HepG2 (cell line): ENCODE measurements around the gene NXT1. TPM values are rescaled to one million over a fixed set of nuclear protein-coding genes. Genes with fewer than 3 reads are reported as not detected.

Source experiments
- EHMT2 ChIP-seq: fragments of 200-600 bp; sonication (generic); IDR thresholded peaks from 2 replicates; pipeline ENCODE4 v1.7.0; 2017; ENCODE audit warnings: antibody characterized with exemption, low read depth, low read length, borderline replicate concordance
- FLYWCH1 ChIP-seq: sonication (generic); formaldehyde crosslinking; IDR thresholded peaks from 2 replicates; pipeline ENCODE4 v1.8.1; 2023; ENCODE audit warnings: mild to moderate bottlenecking, missing genetic modification reagents
- HDAC6 ChIP-seq: fragments of 200-600 bp; sonication (generic); IDR thresholded peaks from 2 replicates; pipeline ENCODE4 v1.7.0; 2017; ENCODE audit warnings: mild to moderate bottlenecking, antibody characterized with exemption, low read length, low read depth
- MED1 ChIP-seq: sonication (generic); formaldehyde crosslinking; IDR thresholded peaks from 2 replicates; pipeline ENCODE4 v1.4.0; 2020; ENCODE audit warnings: missing genetic modification reagents
- NR3C1 ChIP-seq: sonication (generic); formaldehyde crosslinking; IDR thresholded peaks from 2 replicates; pipeline ENCODE4 v1.4.0; 2020; ENCODE audit warnings: missing genetic modification reagents
- PITX1 ChIP-seq: sonication (generic); formaldehyde crosslinking; IDR thresholded peaks from 2 replicates; pipeline ENCODE4 v1.5.1; 2020; ENCODE audit warnings: mild to moderate bottlenecking, missing genetic modification reagents
- RARA ChIP-seq: IDR thresholded peaks from 2 replicates; pipeline ENCODE4 v1.6.1; 2016; ENCODE audit warnings: missing genetic modification reagents, missing compliant biosample characterization
- SNAPC4 ChIP-seq: sonication (generic); formaldehyde crosslinking; IDR thresholded peaks from 2 replicates; pipeline ENCODE4 v1.4.0; 2020; ENCODE audit warnings: mild to moderate bottlenecking, missing genetic modification reagents
- THYN1 ChIP-seq: sonication (generic); formaldehyde crosslinking; IDR thresholded peaks from 2 replicates; pipeline ENCODE4 v1.8.1; 2023; ENCODE audit warnings: low read depth, mild to moderate bottlenecking, moderate library complexity, missing genetic modification reagents, borderline replicate concordance
- ZBTB25 ChIP-seq: IDR thresholded peaks from 2 replicates; pipeline ENCODE4 v1.6.1; 2018; ENCODE audit warnings: missing genetic modification reagents
- ZBTB7B ChIP-seq: sonication (generic); formaldehyde crosslinking; IDR thresholded peaks from 2 replicates; pipeline ENCODE4 v1.4.0; 2020; ENCODE audit warnings: missing genetic modification reagents
- ZEB1 ChIP-seq: IDR thresholded peaks from 2 replicates; pipeline ENCODE4 v1.6.1; 2012; ENCODE audit warnings: mild to moderate bottlenecking, low read depth, inconsistent platforms; ENCODE audit not compliant: insufficient replicate concordance
- ZHX2 ChIP-seq, 2 experiments: sonication (generic) in 1 of 2; formaldehyde crosslinking in 1 of 2; IDR thresholded peaks; 2 replicates each; pipeline versions ENCODE4 v1.6.1 to v1.9.0; 2014 to 2022; ENCODE audit warnings: antibody characterized with exemption in 1 of 2, borderline replicate concordance in 1 of 2, inconsistent platforms in 1 of 2, low read depth in 1 of 2, missing genetic modification reagents in 1 of 2
- ZNF138 ChIP-seq: sonication (generic); formaldehyde crosslinking; IDR thresholded peaks from 2 replicates; pipeline ENCODE4 v1.5.0; 2020; ENCODE audit warnings: mild to moderate bottlenecking, low read depth, missing genetic modification reagents
- polyA plus RNA-seq, 8 experiments: library from polyadenylated mRNA; depleted of rRNA in 3 of 8; stranded (reverse) in 7 of 8; unstranded in 1 of 8; fragments of >200 nt; fragmentation: Illumina TruSeq in 4 of 8; extraction: Trizol in 4 of 8; gene quantifications; 2 replicates each; pipeline versions ENCODE4 v1.2.1 to v1.2.3, GENCODE V29; 2011 to 2016; ENCODE audit warnings: low read depth in 4 of 8, missing spikeins in 1 of 8, mixed read lengths in 1 of 8; ENCODE audit not compliant: insufficient read depth in 1 of 8
- total RNA-seq, 5 experiments: library from RNA; depleted of rRNA; stranded (reverse); fragments of >200 nt; fragmentation: Illumina TruSeq; extraction: Trizol; gene quantifications; 2 replicates each; pipeline ENCODE4 v1.2.3, GENCODE V29; 2016; ENCODE audit warnings: low read depth in 1 of 5
- TF ChIP-seq, protein P1 (sequence below): sonication (generic); formaldehyde crosslinking; IDR thresholded peaks from 2 replicates; pipeline ENCODE4 v1.5.0; 2020; ENCODE audit warnings: missing genetic modification reagents

The NXT1 gene
- total and polyA plus RNA-seq, 2 of the 13 experiments (the other 11 are each of a cell fraction or from before 2014, with no cell fraction given) = 35.6 to 65.9 TPM

- peak; percentile 94 for TF ChIP-seq ZBTB25 (CRISPR knock-in tag)
- TF ChIP-seq MED1 = peak; percentile 93
- no peak for TF ChIP-seq FLYWCH1 (CRISPR knock-in tag)
- no peak for TF ChIP-seq EHMT2
- peak; percentile 94 for TF ChIP-seq NR3C1
- no peak for TF ChIP-seq ZEB1
- no peak for TF ChIP-seq THYN1
- peak; percentile 69; the same call in 1 of the 2 replicates for TF ChIP-seq RARA (CRISPR knock-in tag)
- peak; percentile 94 for TF ChIP-seq ZBTB7B (CRISPR knock-in tag)
- peak; percentile 83 for TF ChIP-seq PITX1 (CRISPR knock-in tag)
- TF ChIP-seq, protein P1, sequence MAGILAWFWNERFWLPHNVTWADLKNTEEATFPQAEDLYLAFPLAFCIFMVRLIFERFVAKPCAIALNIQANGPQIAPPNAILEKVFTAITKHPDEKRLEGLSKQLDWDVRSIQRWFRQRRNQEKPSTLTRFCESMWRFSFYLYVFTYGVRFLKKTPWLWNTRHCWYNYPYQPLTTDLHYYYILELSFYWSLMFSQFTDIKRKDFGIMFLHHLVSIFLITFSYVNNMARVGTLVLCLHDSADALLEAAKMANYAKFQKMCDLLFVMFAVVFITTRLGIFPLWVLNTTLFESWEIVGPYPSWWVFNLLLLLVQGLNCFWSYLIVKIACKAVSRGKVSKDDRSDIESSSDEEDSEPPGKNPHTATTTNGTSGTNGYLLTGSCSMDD (CRISPR knock-in tag) = peak; percentile 77; the same call in 1 of the 2 replicates
- peak; percentile 98 for TF ChIP-seq ZNF138 (CRISPR knock-in tag)
- TF ChIP-seq HDAC6 = no peak
- peak; percentile 100 for TF ChIP-seq ZHX2 (IDR thresholded peaks at IDR 0.05; ENCODE audit: low read depth)
- TF ChIP-seq ZHX2 (CRISPR knock-in tag; IDR thresholded peaks at IDR 0.05; ENCODE audit: borderline replicate concordance) = peak; percentile 96
- TF ChIP-seq SNAPC4 (CRISPR knock-in tag) = no peak
Observed at GRCh38 chr20:23361476-23362391, 11.1 kb downstream of the NXT1 start, which contains the start of gene GZF1 (continued).
